Stimulated activated CD8-positive, alpha-beta memory T cell treated with anti-CD3 and anti-CD28 coated beads, Interleukin-7, amount 100 ng/mL, for 1 hour (primary cell): ENCODE data around the gene SYNE4.
"Not testable (repeated sequence)": the region's sequence is repeated elsewhere in the genome, so short reads cannot be mapped to it uniquely, and the experiment has no call there.

Source experiments
- DNase-seq, 2 donors: peaks; one replicate each; pipeline ENCODE4 v3.0.0-alpha.2; 2020; ENCODE audit warnings: low read depth in 2 of 2

The SYNE4 gene, protein sequence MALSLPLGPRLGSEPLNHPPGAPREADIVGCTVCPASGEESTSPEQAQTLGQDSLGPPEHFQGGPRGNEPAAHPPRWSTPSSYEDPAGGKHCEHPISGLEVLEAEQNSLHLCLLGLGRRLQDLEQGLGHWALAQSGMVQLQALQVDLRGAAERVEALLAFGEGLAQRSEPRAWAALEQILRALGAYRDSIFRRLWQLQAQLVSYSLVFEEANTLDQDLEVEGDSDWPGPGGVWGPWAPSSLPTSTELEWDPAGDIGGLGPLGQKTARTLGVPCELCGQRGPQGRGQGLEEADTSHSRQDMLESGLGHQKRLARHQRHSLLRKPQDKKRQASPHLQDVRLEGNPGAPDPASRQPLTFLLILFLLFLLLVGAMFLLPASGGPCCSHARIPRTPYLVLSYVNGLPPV

DNA sequence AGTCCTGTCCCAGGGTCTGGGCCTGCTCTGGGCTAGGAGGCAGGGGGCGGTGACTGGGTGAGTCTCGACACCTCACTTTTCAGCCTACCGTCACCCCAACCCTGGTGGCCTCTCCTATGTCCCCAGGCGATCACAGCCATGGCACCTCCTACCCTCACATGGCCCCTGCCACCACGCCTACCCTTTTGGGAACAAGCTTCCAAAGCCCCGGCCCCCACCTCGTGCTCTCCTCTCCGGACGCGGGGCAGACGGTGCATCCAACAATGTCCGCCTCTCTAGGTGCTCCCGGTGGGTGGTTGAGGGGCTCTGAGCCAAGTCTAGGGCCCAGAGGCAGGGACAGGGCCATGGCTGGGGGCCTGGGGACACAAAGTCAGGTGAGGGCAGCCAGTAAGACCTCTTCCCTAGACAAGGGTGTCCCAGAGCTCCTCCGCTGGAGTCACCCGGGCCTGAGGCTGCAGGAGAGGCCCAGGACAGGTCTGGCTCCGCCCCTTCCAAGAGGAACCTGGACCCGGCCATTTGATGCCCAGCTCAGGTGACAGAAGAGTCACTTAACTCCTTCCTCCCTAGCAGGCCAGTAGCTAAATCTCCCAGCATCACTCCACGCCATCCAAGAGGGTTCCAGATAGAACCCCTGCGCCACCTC lies at the start of gene SYNE4:
Gene SYNE4 (minus strand): TSS at position 478 of the 643 bp plus-strand sequence. CDS start 132 bp downstream, at position 346.
- DNase-seq = no peak

DNA sequence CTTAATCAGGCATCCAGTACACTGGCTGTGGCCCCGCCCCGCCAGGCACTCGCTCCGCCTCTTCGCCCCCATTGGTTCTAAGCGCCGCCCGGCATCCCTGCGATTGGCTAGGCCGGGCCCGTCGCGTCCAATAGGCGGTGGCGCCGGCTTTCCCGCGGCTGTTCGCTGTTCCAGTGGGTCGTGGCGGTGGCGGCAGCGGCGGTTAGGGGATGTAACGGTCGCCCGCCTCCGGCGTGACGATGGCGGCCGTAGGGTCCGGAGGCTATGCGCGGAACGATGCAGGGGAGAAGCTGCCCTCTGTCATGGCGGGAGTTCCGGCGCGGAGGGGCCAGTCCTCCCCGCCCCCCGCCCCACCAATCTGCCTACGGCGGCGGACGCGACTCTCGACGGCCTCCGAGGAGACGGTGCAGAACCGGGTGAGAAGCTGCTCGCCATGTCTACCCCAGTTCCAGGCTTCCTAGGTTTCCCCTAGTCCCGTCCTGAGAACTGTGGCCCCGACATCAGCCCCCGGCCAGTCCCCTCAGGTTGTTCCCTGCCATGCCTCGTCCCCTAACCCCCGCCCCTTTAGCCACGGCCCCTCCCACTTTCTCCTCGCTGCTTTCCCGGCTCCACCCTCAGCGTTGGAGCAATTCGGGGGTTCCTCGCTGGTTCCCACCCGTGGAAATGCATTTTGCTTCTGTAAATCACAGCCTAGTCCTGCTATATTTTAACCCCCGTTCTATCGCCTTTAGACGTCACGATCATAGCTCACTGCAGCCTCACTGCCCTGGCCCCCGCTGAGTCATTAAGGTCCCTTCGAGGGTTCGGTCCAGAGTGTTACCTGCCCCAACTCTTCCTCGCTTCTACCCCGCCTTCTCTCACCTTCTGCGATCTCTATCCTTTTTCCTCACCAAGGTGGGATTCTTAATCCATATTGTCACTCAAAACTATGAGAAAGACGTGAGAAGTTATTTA lies 46.4 kb upstream of the SYNE4 start, which contains the start of gene WDR62:
Gene WDR62 (plus strand): TSS at position 165 of the 954 bp plus-strand sequence. CDS start 75 bp downstream, at position 240.
- DNase-seq = peak; percentile 89 to 90

DNA sequence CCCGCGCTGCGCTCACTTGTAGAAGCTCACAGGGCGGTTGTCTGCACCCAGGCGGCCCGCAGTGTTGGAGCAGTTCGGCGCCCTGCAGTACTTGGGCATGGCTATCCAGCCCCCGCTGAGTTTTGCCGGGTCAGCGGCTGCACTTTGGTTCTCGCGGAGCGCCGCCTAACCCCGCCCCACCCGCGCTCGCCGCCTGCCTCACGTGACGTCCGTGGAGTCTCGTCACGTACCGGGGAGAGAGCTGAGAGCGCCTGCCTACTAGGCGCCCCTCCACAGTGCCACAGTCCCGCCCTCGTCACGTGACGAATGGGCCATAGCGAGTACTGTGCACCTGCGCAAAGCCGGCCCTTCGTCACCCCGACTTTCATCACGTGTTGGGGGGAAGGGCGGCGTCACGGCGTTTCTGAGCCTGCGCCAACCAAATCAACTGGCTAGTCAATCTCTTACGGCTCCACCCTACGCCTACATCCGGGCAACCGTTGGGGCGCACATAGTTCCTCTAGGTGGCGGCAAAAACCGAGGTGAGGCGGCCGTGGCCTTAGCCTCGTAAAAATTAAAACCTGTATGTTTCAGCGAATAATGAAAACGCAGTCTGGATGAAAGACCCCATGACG lies 45.6 kb upstream of the SYNE4 start, which contains the start of gene THAP8:
Gene THAP8 (minus strand): TSS at position 167 of the 614 bp plus-strand sequence. CDS start 68 bp downstream, at position 99.
- peak; percentile 99 for DNase-seq

DNA sequence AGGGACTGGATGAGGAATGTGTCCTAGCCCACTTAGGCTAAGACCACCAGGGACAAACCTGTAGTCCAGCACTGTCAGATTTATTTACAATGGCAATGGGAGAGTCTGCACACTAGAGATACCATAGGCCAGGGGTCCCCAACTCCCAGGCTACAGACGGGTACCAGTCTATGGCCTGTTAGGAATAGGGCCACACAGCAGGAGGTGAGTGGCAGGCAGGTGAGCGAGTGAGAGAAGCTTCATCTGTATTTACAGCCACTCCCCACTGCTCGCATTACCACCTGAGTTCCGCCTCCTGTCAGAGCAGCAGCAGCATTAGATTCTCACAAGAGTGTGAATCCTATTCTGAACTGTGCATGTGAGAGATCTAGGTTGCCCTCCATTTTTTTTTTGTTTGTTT lies 43.0 kb upstream of the SYNE4 start:
- DNase-seq = no peak

DNA sequence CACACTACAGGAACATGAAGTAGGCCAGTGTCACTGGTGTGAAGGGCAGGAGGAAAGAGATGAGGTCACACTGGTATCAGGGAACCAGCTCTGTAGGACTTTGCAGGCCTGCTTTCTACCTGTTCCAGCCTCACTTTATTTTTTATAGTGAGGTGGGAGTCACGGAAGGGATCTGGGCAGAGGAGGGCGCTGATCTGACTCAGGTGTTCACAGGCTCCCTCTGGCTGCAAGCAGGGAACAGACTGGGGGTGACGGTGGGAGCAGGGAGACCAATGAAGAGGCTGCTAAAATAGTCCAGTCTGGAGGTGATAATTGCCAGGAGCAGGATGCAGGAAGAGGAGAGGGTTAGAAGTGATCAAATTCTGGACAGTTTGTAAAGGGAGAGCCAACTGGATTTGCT lies 42.6 kb upstream of the SYNE4 start:
- DNase-seq = no peak

DNA sequence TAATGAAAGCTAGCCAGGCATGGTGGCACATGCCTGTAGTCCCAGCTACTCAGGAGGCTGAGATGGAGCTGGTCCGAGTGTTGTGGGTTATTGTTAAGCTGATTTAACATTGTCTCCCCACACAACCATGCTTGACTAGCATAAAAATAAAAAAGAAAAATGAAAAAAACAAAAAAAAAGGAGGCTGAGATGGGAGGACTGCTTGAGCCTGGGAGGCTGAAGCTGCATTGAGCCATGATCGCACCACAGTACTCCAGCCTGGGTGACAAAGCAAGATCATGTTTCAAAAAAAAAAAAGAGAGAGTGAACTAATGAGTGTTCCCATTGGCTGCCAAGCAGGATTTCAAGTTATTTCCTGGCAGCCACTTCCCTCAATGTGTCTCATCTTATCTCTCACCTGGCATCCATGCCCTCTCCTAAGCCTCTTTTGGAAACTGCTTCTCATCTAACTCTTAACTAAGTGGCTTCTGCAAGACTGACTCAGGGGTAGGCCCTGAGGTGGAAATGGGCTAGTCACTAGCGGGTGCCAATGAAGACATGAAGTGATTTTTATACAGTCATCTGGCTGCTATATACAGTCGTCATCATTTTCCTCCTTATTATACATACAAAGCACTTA lies 40.6 kb upstream of the SYNE4 start:
- no peak for DNase-seq

DNA sequence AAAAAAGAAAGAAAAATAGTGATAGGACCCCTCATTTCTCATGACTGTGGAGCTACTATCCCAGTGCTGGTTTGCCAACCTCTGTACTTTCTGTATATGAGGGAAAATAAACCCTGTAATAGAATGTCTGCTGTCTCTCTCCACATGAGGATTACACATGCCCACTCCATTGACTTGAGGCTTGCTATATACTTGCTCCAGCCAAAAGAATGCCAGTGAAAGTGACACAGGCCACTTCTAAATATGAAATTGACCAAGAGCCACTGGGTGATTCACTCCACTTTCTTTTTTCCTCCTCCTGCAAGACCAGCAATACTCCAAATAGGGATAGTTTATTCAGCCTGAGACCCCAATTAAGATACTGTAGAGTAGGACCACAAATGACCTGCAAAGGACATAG lies 39.2 kb upstream of the SYNE4 start:
- no peak for DNase-seq

DNA sequence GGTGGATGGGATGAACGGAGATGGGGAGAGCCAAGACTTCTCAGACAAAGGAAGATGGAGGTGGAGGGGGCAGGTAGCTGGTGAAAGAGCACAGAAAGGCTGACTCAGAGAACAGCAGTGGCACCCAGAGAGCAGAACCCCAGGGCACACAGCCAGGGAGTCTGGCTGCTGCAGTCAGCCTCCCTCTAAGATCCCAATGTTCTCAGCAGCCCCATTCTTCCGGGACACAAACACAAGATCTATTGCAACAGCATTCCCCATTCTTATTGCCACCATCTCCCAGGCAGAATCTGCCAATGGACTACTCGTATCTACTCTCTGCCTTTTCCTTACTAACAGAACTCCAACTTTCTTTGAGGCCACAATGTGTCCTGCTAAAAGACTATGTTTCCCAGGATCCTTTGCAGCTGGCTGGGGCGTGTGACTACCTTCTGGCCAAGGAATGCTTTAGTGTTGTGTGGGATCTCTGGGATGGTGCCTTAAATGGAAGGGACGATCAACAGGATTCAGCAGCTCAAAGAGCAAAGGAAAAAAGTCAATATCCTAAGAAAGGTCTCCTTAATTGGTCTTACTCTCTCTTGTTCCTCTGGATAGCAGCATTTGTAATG lies 37.9 kb upstream of the SYNE4 start:
- DNase-seq = no peak

DNA sequence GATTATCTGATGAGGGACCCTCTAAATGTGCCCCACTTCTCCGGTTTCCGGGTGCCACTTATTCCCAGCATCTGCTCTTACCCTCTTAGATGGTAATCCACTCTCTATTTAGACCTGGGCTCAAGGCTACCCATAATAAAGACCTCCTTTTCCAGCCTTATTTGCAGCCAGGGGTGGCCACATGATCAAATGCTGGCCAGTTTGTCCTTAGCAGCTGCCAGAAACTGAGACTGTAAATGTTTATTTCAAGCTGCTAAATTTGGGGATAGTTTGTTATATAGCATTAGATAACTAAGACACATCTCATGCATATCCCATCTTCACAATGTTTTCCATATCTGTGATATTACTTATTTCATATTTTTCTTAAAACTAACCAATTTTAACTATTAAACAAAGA lies 35.3 kb upstream of the SYNE4 start:
- DNase-seq = no peak

DNA sequence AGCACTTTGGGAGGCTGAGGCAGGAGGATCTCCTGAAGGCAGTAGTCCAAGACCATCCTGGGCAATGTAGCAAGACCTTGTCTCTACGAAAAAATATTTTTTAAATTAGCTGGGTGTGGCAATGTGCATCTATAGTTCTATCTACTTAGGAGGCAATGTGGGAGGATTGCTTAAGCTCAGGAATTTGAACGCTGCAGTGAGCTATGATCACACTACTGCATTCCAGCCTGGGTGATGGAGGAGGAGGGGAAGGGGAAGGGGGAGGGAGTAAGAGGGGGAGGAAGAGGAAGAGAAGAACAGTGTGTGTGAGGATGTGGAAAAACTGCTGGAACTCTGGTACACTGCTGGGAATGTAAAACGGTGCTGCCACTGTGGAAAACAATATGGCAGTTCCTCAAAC lies 33.2 kb upstream of the SYNE4 start:
- no peak for DNase-seq

DNA sequence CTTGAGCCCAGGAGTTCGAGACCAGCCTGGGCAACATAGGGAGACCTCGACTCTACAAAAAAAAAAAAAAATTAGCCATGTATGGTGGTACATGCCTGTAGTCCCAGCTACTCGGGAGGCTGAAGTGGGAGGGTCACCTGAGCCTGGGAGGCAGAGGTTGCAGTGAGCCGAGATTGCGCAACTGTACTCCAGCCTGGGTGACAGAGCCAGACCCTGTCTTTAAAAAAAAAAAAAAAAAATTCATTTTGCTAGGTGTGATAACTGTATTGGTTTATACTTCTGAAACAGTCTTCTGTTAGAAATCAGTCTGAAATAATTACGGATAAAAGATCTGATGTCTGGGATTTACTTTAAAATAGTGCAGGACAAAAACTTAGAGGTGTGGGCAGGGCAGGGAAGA lies 32.5 kb upstream of the SYNE4 start:
- not testable (repeated sequence) for DNase-seq

DNA sequence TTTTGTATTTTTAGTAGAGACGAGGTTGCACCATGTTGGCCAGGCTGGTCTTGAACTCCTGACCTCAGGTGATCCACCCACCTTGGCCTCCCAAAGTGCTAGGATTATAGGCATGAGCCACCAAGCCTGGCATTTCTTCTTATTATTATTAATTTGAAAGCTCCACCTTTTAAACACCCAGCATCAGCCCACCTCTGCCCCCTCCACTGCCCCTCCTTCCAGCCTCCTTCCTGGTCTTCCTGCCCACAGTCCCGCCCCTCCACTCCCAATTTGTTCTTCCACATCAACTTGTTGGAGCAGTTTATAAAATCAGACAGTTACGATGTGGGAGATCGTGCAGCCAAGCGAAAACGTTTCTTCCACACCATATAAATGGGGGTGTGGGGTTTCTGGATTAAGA lies 31.9 kb upstream of the SYNE4 start:
- DNase-seq = no peak

DNA sequence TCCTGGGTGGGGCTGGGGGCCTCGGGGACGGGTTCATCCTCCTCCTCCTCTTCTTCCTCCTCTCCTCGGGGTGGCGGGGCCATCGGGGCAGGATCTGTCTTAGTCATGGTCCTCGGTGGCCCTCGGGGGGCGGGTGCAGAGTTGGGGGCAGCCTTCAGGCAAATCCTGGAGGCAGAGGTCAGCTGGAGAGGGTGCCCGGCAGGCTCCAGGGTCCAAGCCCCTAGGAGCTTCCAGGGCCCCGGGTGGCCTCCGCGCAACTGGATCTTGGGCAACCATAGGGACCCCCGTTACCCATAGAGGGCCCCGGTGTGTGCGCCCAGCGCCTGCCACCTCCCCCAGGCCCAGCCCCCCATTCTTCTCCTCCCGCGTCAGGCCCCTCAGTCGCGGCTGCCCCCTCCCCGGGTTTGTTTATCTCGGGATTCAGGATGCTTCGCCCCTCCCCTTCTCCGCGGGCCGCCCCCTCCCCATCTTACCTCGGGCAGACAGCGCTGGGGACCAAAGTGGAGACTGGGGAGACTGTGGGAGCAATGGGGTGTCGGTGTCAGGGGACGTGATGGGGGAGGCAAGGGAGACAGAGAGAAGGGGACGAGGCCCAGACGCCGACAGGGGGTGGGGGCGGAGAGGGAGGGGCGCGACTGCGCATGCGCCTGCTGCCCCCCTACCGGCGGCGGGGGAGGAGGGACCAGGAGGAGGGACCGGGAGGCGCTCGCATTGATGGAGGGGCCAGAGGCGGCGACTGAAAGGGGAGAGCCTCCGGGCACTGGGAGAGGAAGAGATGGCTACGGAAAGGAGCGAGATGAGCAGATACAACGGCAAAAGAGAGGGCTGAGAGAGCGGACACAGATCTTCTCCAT lies 23.9 kb upstream of the SYNE4 start, which contains the start of gene CLIP3:
Gene CLIP3 (minus strand): TSS at position 623 of the 854 bp plus-strand sequence. CDS start 516 bp downstream, at position 107.
- DNase-seq = peak in 1 of 2 donors; percentile 23

DNA sequence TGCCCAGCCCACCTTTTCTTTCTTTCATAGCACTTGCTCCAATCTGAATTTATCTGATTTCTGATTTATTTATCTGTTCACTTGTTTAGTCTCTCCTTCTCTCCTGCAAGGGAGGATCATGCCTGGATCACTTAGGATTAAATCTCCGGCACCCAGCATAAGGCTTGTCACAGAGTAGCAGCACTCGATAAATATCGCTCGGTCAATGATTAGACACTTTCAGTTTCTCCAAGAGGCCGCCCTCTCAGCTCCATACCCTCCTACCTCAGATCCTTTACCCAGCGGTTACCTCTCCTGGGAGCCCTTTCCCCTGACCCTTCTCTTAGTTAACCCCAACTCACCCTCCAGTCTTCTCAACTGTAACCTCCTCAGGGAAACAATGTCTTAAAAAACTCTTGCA lies 22.7 kb upstream of the SYNE4 start:
- DNase-seq = no peak

DNA sequence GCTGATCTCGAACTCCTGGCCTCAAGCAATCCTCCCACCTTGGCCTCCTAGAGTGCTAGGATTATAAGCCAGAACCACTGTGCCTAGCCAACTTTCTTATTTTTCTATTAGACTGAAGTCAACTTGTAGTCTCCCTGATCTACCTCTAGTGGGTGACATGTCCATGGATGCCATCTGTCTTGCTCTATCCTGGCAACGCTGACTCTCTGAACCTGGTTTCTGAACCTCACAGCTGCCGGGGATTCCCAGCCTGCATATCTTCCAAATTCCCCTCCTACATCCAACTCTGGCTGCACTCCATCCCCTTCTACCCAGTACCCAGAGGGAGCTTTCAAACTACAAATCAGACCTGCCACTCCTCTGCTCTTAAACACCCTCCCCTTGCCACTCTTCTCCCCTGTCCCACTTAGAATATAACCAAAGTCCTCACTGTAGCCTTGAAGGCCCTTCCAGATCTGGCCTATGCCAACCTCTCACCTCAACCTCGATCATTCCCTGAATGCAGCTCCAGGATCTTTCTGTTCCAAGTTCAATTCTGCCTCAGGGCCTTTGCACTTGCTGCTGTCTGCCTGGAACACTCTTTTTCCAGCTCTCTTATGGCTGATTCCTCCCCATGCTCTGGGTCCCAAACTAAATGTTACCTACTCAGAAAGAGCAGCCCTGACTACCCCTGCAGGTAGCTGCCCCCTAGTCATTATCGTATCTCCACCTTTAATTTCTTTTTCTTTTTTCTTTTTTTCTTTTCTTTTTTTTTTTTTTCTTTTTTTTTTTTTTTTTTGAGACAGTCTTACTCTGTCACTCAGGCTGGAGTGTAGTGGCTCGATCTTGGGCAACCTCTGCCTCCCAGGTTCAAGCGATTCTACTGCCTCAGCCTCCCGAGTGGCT lies 21.9 kb upstream of the SYNE4 start:
- DNase-seq = no peak

DNA sequence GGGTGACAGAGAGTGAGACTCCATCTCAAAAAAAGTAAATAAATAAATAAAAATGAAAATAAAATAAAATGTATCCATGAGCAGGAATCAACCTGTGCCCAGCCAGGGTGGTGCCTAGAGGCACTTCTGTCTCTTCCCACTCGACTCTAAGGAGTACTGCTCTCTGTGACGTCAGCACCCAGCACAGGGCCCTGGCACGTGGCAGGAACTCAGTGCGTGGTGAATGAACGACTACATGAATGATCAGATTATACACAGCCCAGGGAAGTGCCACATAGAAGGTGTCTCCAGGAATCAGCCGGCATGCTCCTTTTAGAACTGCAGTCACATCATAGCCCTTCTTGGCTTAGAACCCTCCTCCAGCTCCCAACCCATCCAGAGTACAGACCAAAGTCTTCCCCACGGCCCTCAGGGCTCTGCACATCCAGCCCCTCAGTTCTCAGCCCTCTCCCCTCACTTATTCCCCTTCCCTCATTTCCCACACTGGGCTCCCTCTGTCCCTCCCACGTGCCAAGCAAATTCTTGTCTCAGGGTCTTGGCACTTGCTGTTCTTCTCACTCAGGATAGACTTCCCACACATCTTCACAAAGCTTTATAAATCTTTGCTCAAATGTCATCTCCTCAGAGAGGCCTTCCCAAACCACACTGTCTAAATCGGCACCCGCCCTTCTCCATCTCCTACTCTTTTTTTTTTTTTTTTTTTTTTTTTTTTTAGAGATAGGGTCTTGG lies 19.9 kb upstream of the SYNE4 start:
- no peak for DNase-seq

DNA sequence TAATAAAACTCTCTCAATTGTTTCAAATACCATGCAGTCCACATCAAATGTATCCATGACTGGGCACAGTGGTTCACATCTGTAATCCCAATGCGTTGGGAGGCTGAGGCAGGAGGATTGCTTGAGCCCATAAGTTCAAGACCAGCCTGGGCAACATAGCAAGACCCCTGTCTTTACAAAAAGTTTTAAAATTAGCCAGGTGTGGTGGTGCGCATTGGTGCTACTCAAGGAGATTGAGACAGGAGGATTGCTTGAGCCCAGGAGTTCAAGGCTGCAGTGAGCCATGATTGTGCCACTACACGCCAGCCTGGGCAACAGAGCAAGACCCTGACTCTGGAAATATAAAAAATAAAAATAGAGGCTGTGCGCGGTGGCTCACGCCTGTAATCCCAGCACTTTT lies 19.1 kb upstream of the SYNE4 start:
- DNase-seq = no peak
